ENCODE measurements around the gene ANKRD33B. TPM values are rescaled to one million over a fixed set of nuclear protein-coding genes. Genes with fewer than 3 reads are reported as not detected.
A peak's percentile ranks its signal among the peaks of the same experiment; 100 is the strongest.

ANKRD33B gene
- total and polyA plus RNA-seq, 9 of the 15 experiments (the other 6 are each of a cell fraction or from before 2014, with no cell fraction given), result 0.10 to 1.7 (median 0.40) TPM

DNA sequence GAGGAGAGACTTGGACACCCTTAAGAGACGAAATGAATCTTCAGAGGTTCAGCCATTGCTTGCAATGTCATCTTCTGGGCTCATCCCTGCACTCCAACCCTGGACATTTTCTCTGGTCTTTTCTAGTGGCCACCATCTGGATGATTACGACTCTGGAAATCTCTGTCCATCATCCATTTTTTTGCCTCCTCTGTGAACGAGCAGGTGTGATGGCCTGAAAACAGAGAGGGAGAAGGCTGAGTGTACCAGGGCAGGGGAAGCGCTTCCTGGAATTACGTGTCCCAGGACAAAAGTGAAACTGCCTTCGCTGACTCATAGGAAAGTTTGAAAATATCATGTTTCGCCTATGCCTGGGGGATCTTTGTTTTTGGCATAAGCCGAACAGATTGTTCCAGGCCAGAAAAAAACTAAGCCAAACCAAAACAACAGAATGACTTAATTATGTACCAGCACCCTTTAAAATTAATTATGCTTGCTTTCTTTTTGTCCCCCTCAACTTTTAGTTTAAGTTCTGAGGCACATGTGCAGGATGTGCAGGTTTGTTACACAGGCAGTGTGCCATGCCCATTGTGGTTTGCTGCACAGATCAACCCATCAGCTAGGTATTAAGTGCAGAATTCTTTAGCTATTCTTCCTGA, 31.9 kb downstream of the ANKRD33B start (continued):
- TF ChIP-seq ZNF318 (IDR thresholded peaks at IDR 0.05; ENCODE audit: borderline replicate concordance in 1 of 2, low read depth in 1 of 2) (0 out of 4 replicates have a peak, but pooled peaks of 1 of the 2 experiments have one; percentile 68), E2F3 (CRISPR knock-in tag; IDR thresholded peaks at IDR 0.05) (no peak), TARDBP (IDR thresholded peaks at IDR 0.05) (no peak), KAT2B (IDR thresholded peaks at IDR 0.05; ENCODE audit: low read depth, low read length) (no peak), FOXA1 (IDR thresholded peaks at IDR 0.05; ENCODE audit: borderline replicate concordance) (no peak), DPF2 (IDR thresholded peaks at IDR 0.05) (peak; percentile 83), HDAC1 (IDR thresholded peaks at IDR 0.05) (0 out of 4 replicates have a peak, but pooled peaks of 1 of the 2 experiments have one; percentile 2), FOXM1 (IDR thresholded peaks at IDR 0.05; ENCODE audit: low read depth) (peak; percentile 17; the same call in 1 of the 2 replicates), FOXM1 (CRISPR knock-in tag; IDR thresholded peaks at IDR 0.05; ENCODE audit: low read depth) (no peak), RBBP5 (IDR thresholded peaks at IDR 0.05; ENCODE audit: borderline replicate concordance, insufficient read depth, low read length, poor library complexity, severe bottlenecking) (peak; percentile 24), GATAD2A (IDR thresholded peaks at IDR 0.05) (no peak), CBX5 (IDR thresholded peaks at IDR 0.05; ENCODE audit: borderline replicate concordance, low read depth) (no peak), THRAP3 (IDR thresholded peaks at IDR 0.05; ENCODE audit: borderline replicate concordance) (no peak), SMAD3 (CRISPR knock-in tag; conservative IDR thresholded peaks at IDR 0.05) (no peak), MCM7 (IDR thresholded peaks at IDR 0.05) (no peak), KDM2B (CRISPR knock-in tag; IDR thresholded peaks at IDR 0.05) (no peak), DMBX1 (CRISPR knock-in tag; IDR thresholded peaks at IDR 0.05; ENCODE audit: borderline replicate concordance) (0 out of 2 replicates have a peak, but pooled peaks have one; percentile 28), MEF2A (IDR thresholded peaks at IDR 0.05; ENCODE audit: control insufficient read depth, low read depth, low read length) (no peak), MAFG (tag; conservative IDR thresholded peaks at IDR 0.05) (peak; percentile 57), ZNF511 (CRISPR knock-in tag; IDR thresholded peaks at IDR 0.05) (no peak), SNRNP70 (optimal IDR thresholded peaks at IDR 0.05; ENCODE audit: low read depth, low read length) (no peak)

Measured in K562 (cell line).